ENCODE results near the gene ROBO1.

DNA sequence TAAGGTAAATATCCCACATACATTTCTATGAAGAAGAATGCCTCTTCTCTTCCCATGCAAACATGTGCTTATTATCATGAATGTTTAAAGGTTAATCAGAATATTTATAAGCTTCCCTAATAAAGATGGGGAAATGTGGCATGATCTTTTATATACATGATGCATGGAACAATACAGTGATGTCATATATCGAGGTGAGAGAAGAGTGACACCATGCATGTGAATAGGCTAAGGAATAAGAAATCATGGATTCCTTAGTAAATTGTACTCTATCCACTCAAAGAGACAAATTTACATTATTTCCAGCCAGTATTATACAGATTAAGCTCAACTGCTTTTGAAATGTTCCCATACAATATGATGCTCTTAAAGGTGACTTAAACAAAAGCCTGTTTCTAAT is 1035.3 kb downstream of the ROBO1 start:
- no peak for TF ChIP-seq POLR2A (IDR thresholded peaks at IDR 0.05; ENCODE audit: low read depth, low read length)
- no peak for TF ChIP-seq TAF1 (IDR thresholded peaks at IDR 0.05; ENCODE audit: borderline replicate concordance, low read depth, low read length)

Measured in GM12892 (cell line).